Kidney epithelial cell (primary cell): ENCODE measurements around the gene NFE2L3. TPM values are rescaled to one million over a fixed set of nuclear protein-coding genes. Genes with fewer than 3 reads are reported as not detected.
"Not testable (repeated sequence)": the region's sequence is repeated elsewhere in the genome, so short reads cannot be mapped to it uniquely, and the experiment has no call there.

ENCODE experiments used
- DNase-seq: peaks from one replicate; pipeline ENCODE4 v3.0.0-alpha.2; 2010; ENCODE audit warnings: low read depth
- H3K27me3 ChIP-seq: 2 replicates; pipeline ENCODE4 v1.6.0; 2011; ENCODE audit warnings: low read length; ENCODE audit not compliant: control insufficient read depth, insufficient read depth
- H3K36me3 ChIP-seq: 2 replicates; pipeline ENCODE4 v1.5.1; 2011; ENCODE audit warnings: low read length; ENCODE audit not compliant: control insufficient read depth, insufficient read depth
- H3K4me3 ChIP-seq: 2 replicates; pipeline ENCODE4 v1.5.1; 2011; ENCODE audit warnings: low read depth, mild to moderate bottlenecking, control low read depth, low read length
- CTCF ChIP-seq: IDR thresholded peaks from 2 replicates; pipeline ENCODE4 v1.5.1; 2011; ENCODE audit warnings: mild to moderate bottlenecking, moderate library complexity, low read length, control low read depth, inconsistent platforms; ENCODE audit not compliant: insufficient read depth, poor library complexity, severe bottlenecking
- total RNA-seq: library from RNA; depleted of rRNA; stranded (reverse); fragments of >200 nt; gene quantifications from 2 replicates; pipeline ENCODE4 v1.2.3, GENCODE V29; 2015

NFE2L3 gene
- total RNA-seq, 1 donor from 2014 or later, result 53.8 TPM

DNA sequence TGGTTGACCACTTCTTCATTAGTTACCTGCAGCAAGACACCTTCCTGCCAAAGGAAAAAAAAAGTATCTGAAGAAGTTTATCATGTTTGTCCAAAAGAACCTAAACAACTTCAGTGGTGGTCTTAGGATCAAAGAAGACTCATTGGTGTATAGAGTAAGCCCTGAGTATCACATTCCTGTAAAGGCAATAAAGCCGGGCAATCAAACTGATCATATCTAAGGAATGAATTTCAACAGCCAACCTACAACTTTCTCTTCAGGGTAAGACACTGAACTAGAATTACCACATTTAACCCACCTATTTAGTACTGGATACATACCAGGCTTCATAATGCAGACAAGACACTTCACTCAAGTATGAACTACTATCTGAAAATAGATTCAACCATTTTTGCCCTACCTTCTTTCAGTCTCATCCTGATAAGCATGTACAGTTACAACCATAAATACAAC, 38.4 kb downstream of the NFE2L3 start:
- no peak overlapping the region for H3K4me3 ChIP-seq
- H3K27me3 ChIP-seq, result no peaks in the 10 kb centered on the region
- TF ChIP-seq CTCF, result no peak
- DNase-seq, result no peak
- peaks cover 6% of the 10 kb centered on the region for H3K36me3 ChIP-seq

DNA sequence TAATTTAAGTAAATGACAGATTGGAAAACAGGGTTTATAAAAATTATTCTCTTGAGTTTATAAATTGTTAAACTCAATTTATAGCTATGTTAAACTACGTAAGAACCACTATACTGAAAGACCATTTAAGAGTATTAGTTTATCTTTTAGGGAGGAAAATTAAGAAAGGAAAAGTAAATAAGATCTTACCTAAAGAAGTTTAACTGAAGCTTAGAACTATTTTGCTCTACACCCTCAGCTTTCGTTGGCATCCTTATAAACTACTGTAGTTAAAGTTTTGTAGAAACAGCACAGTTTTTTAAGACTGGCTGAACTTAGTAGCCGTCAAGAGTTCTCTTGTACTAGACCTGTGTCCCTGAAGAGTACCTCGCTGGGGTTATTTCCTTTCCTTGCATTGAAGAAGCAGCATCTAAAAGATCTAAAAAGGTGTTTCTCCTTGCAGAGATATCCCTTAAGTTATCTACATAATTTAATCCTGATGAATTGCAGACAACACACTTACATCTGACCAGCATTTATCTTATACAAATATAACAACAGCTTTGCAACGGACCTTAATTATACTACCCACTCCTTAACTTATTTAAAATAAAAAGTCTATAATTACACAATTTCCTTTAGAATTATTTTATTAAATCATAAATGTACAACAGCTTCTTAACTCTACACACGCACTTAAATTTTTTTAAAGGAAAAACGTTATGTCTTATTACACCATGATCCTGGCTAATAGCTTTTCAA, 39.4 kb downstream of the NFE2L3 start:
- H3K27me3 ChIP-seq, result no peaks in the 10 kb centered on the region
- peaks cover 6% of the 10 kb centered on the region for H3K36me3 ChIP-seq
- H3K4me3 ChIP-seq, result no peak overlapping the region
- TF ChIP-seq CTCF, result no peak
- no peak for DNase-seq

DNA sequence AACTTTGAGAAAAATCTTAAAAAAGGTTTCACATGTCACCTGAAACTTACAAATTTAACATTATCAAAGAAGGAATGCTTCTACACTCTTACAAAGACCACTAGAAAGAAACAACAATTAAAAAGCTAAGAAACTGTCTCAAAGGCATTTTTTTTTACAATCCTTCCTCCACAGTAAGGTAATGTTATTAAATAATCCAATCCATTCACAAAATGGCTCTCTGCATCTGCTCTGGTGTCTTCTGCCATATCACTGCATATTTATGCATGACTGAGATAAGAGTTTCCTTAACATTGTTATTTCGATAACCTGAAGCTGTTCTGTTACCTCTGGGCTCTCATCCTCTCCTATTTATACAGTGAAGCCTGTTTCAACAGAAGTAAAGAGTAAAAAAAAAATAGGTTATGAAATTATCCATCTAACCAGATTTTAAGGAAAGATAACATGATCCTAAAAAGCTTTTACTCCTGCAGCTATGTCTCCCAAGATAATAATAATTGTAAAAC, 40.0 kb downstream of the NFE2L3 start:
- Histone ChIP-seq H3K36me3 (peaks cover 6% of the 10 kb centered on the region), H3K27me3 (no peaks in the 10 kb centered on the region), H3K4me3 (no peak overlapping the region)
- DNase-seq, result no peak
- no peak for TF ChIP-seq CTCF

- peaks cover 8% of the 10 kb centered on the region for H3K36me3 ChIP-seq
- TF ChIP-seq CTCF, result no peak
- no peaks in the 10 kb centered on the region for H3K27me3 ChIP-seq
- no peak overlapping the region for H3K4me3 ChIP-seq
- no peak for DNase-seq
These were observed 40.6 kb downstream of the NFE2L3 start for GRCh38 chr7:26192485-26193087.

DNA sequence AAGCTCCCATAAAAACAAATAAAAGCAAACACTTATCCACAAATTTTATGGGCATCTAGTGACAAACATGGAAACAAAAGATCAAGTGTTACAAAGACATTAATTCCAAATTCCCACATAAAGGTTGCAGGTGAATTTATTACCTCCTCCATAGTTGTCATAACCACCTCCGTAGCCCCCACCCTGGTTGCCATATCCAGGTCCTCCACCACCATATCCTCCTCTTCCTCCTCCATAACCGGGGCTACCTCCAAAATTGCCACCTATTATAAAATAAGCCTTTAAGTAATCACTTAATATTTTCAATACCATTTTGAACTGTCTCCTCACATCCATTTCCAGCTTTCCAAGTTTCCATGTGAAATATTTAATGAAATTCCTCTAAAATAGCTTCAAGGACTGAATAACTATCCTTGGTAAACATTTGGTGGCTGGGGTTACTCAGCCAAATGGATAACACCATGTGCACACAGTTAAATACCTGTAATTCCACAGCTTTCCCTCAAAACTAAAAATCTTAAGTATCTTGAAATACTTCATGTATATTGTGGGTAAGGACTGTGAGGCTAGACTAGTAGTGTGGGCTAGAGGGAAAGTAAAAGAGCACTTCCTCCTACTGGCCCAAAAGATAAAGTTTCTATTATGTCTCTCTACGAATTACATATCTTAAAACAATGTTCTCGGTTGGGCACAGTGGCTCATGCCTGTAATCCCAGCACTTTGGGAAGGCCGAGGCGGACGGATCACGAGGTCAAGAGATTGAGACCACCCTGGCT, 41.6 kb downstream of the NFE2L3 start:
- H3K4me3 ChIP-seq, result no peak overlapping the region
- H3K27me3 ChIP-seq, result no peaks in the 10 kb centered on the region
- peaks cover 8% of the 10 kb centered on the region for H3K36me3 ChIP-seq
- no peak for TF ChIP-seq CTCF
- no peak for DNase-seq

GRCh38 chr7:26194764-26195163, 42.8 kb downstream of the NFE2L3 start:
- not testable (repeated sequence) for DNase-seq, H3K4me3 ChIP-seq, H3K36me3 ChIP-seq, H3K27me3 ChIP-seq
